Spleen (tissue), 7 donors: Measurements from ENCODE around the gene IMMP2L.

Experiments
- POLR2A ChIP-seq, 3 donors: fragments of 450-650 bp; IDR thresholded peaks; one replicate each; pipeline ENCODE4 v1.5.1; 2017; ENCODE audit warnings: antibody characterized with exemption in 3 of 3, mild to moderate bottlenecking in 1 of 3
- POLR2AphosphoS5 ChIP-seq, 3 donors: sonication (generic); formaldehyde crosslinking; IDR thresholded peaks; one replicate each; pipeline ENCODE4 v1.5.1; 2017; ENCODE audit warnings: antibody characterized with exemption in 3 of 3
- TF ChIP-seq, protein P1 (sequence below), 11 experiments: fragments of 200-600 bp in 7 of 11; fragments of 450-650 bp in 4 of 11; sonication (generic) in 4 of 11; IDR thresholded peaks in 8 of 11; conservative IDR thresholded peaks in 3 of 11; 1 replicate in 7 of 11; 2 replicates in 4 of 11; pipeline versions ENCODE4 v1.4.0 to v1.8.0; 2016 to 2021; ENCODE audit warnings: antibody characterized with exemption in 11 of 11, inconsistent platforms in 4 of 11, mild to moderate bottlenecking in 1 of 11
- donor health status: DM: no; HTN: no; CAD: no; lungs with moderate emphysema.
- donor health status: DM: no; HTN: no; CAD: no.
- donor health status: DM: no; HTN: no; CAD: no.

GRCh38 chr7:110704225-110704624, 858.1 kb downstream of the IMMP2L start:
- TF ChIP-seq, protein P1, sequence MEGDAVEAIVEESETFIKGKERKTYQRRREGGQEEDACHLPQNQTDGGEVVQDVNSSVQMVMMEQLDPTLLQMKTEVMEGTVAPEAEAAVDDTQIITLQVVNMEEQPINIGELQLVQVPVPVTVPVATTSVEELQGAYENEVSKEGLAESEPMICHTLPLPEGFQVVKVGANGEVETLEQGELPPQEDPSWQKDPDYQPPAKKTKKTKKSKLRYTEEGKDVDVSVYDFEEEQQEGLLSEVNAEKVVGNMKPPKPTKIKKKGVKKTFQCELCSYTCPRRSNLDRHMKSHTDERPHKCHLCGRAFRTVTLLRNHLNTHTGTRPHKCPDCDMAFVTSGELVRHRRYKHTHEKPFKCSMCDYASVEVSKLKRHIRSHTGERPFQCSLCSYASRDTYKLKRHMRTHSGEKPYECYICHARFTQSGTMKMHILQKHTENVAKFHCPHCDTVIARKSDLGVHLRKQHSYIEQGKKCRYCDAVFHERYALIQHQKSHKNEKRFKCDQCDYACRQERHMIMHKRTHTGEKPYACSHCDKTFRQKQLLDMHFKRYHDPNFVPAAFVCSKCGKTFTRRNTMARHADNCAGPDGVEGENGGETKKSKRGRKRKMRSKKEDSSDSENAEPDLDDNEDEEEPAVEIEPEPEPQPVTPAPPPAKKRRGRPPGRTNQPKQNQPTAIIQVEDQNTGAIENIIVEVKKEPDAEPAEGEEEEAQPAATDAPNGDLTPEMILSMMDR (IDR thresholded peaks at IDR 0.05 in 8 of 11, conservative IDR thresholded peaks at IDR 0.05 in 3 of 11), result no peak
- TF ChIP-seq POLR2AphosphoS5 (IDR thresholded peaks at IDR 0.05) (no peak), POLR2A (IDR thresholded peaks at IDR 0.05) (no peak)
